HEK293 (cell line): ENCODE data around the gene UTRN.

Source experiments
- KLF9 ChIP-seq: fragments of 450-650 bp; formaldehyde crosslinking; IDR thresholded peaks from 2 replicates; pipeline ENCODE4 v1.5.1; 2016; ENCODE audit warnings: missing biosample characterization, missing genetic modification characterization, low read depth
- MZF1 ChIP-seq: fragments of 450-650 bp; formaldehyde crosslinking; IDR thresholded peaks from 2 replicates; pipeline ENCODE4 v1.5.1; 2017; ENCODE audit warnings: missing biosample characterization, missing genetic modification characterization, borderline replicate concordance
- SP2 ChIP-seq: fragments of 450-650 bp; formaldehyde crosslinking; IDR thresholded peaks from 2 replicates; pipeline ENCODE4 v1.5.1; 2016; ENCODE audit warnings: missing biosample characterization, missing genetic modification characterization
- ZFP3 ChIP-seq: fragments of 450-650 bp; formaldehyde crosslinking; IDR thresholded peaks from 2 replicates; pipeline ENCODE4 v1.5.1; 2016; ENCODE audit warnings: low read depth, missing biosample characterization, missing genetic modification characterization
- ZNF561 ChIP-seq: fragments of 450-650 bp; IDR thresholded peaks from 2 replicates; pipeline ENCODE4 v1.5.1; 2018; ENCODE audit warnings: missing biosample characterization, missing genetic modification characterization, borderline replicate concordance
- TF ChIP-seq, protein P1 (sequence below): fragments of 450-650 bp; formaldehyde crosslinking; IDR thresholded peaks from 2 replicates; pipeline ENCODE4 v1.5.1; 2016; ENCODE audit warnings: missing biosample characterization, missing genetic modification characterization

DNA sequence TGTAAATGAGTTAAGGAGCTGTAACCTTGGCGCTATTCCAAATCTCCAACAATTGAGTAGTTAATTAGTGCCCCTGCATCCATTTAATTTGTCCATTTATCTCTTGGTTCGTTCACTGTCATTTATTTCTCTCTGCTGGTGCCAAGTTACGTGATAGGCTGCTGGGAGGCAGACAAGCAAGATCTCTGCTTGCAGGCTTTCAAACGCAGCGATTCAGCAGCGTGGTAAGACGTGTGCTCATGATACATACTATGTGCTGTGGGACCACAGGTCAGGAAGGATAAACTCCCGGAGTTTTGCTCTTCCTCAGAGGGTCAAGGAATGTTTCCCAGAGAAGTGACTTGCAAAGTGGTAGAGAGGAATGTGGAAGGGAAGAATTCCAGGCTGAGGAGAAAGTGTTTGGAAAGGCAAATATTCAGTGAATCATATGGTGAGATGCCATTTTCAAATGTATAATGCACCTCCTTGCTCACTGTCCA is 46.4 kb downstream of the UTRN start:
- no peak for TF ChIP-seq MZF1 (tag by site-specific recombination)
- TF ChIP-seq SP2 (tag by site-specific recombination): no peak
- TF ChIP-seq KLF9 (tag by site-specific recombination): no peak
- TF ChIP-seq ZFP3 (tag by site-specific recombination): no peak
- no peak for TF ChIP-seq ZNF561 (tag by site-specific recombination)
- TF ChIP-seq, protein P1, sequence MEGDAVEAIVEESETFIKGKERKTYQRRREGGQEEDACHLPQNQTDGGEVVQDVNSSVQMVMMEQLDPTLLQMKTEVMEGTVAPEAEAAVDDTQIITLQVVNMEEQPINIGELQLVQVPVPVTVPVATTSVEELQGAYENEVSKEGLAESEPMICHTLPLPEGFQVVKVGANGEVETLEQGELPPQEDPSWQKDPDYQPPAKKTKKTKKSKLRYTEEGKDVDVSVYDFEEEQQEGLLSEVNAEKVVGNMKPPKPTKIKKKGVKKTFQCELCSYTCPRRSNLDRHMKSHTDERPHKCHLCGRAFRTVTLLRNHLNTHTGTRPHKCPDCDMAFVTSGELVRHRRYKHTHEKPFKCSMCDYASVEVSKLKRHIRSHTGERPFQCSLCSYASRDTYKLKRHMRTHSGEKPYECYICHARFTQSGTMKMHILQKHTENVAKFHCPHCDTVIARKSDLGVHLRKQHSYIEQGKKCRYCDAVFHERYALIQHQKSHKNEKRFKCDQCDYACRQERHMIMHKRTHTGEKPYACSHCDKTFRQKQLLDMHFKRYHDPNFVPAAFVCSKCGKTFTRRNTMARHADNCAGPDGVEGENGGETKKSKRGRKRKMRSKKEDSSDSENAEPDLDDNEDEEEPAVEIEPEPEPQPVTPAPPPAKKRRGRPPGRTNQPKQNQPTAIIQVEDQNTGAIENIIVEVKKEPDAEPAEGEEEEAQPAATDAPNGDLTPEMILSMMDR (tag by site-specific recombination): no peak
